Caco-2 (cell line): ENCODE results near the gene PSME1. TPM values are rescaled to one million over a fixed set of nuclear protein-coding genes. Genes with fewer than 3 reads are reported as not detected.

ENCODE experiments used
- BruUV-seq: library from RNA; stranded (reverse); fragments of 400-500 nt; replicated peaks from 2 replicates; lab custom pipeline; 2021; lab: Mats Ljungman, UMichigan
- CTCF ChIA-PET: fragments of 300-600 bp; sonication (Branson Sonifier 250); formaldehyde crosslinking; loops from one replicate; lab custom pipeline; 2022; ENCODE audit warnings: antibody characterized with exemption; lab: Charles Lee
- POLR2A ChIA-PET: fragments of 300-600 bp; sonication (Branson Sonifier 250); formaldehyde crosslinking; loops from one replicate; lab custom pipeline; 2022; ENCODE audit warnings: antibody characterized with exemption; lab: Charles Lee
- DNase-seq, 2 experiments: peaks; one replicate each; pipeline versions ENCODE4 v3.0.0 to v3.0.0-alpha.2; 2020 to 2022
- H3K27me3 ChIP-seq: replicated peaks from 2 replicates; pipeline ENCODE4 v1.6.0; 2011; ENCODE audit warnings: low read length; ENCODE audit not compliant: control insufficient read depth, insufficient read depth
- H3K36me3 ChIP-seq: 2 replicates; pipeline ENCODE4 v1.5.1; 2011; ENCODE audit warnings: low read length; ENCODE audit not compliant: control insufficient read depth, insufficient read depth
- H3K4me1 ChIP-seq: fragments of 250-450 bp; sonication (Bioruptor Pico); 2 replicates; pipeline ENCODE4 v1.5.1; 2020; ENCODE audit warnings: mild to moderate bottlenecking
- H3K4me3 ChIP-seq: 2 replicates; pipeline ENCODE4 v1.5.1; 2011; ENCODE audit warnings: low read depth, mild to moderate bottlenecking, control low read depth, low read length
- H3K9me3 ChIP-seq: fragments of 250-450 bp; sonication (Bioruptor Pico); 2 replicates; pipeline ENCODE4 v1.5.1; 2020; ENCODE audit warnings: mild to moderate bottlenecking, moderate library complexity
- H3K27ac Mint-ChIP-seq: one replicate; pipeline ENCODE4 v1.8.0; 2022; ENCODE audit warnings: mixed read lengths; ENCODE audit not compliant: unreplicated experiment
- H3K27me3 Mint-ChIP-seq: one replicate; pipeline ENCODE4 v1.8.0; 2022; ENCODE audit warnings: mixed read lengths; ENCODE audit not compliant: insufficient read depth, unreplicated experiment
- H3K36me3 Mint-ChIP-seq: one replicate; pipeline ENCODE4 v1.8.0; 2022; ENCODE audit warnings: mild to moderate bottlenecking, mixed read lengths; ENCODE audit not compliant: insufficient read depth, unreplicated experiment
- H3K4me1 Mint-ChIP-seq: one replicate; pipeline ENCODE4 v1.8.0; 2022; ENCODE audit warnings: low read depth, mixed read lengths; ENCODE audit not compliant: unreplicated experiment
- H3K4me3 Mint-ChIP-seq: one replicate; pipeline ENCODE4 v1.8.0; 2022; ENCODE audit warnings: mild to moderate bottlenecking, moderate library complexity, mixed read lengths; ENCODE audit not compliant: unreplicated experiment
- H3K9me3 Mint-ChIP-seq: one replicate; pipeline ENCODE4 v1.8.0; 2022; ENCODE audit warnings: mixed read lengths; ENCODE audit not compliant: unreplicated experiment
- intact Hi-C: fragments of 100-400 bp; cut with micrococcal nuclease; formaldehyde crosslinking; loops from one replicate; pipeline ENCODE4 v1.10.0; 2022; ENCODE audit not compliant: unreplicated experiment
- total RNA-seq: library from RNA; stranded (reverse); gene quantifications from 2 replicates; pipeline ENCODE4 v1.2.3, GENCODE V29; 2022
- TF ChIP-seq, protein P1 (sequence below), 2 experiments: fragments of 200-600 bp in 1 of 2; IDR thresholded peaks; 1 replicate in 1 of 2; 2 replicates in 1 of 2; pipeline versions ENCODE4 v1.5.1 to v1.8.0; 2011 to 2022; ENCODE audit warnings: antibody characterized with exemption in 1 of 2, control low read depth in 1 of 2, inconsistent platforms in 1 of 2, low read depth in 1 of 2, low read length in 1 of 2, mild to moderate bottlenecking in 1 of 2, moderate library complexity in 1 of 2; ENCODE audit not compliant: insufficient read depth in 1 of 2, severe bottlenecking in 1 of 2, unreplicated experiment in 1 of 2

Gene PSME1
- total RNA-seq, 1 experiment from 2014 or later, result 141 TPM

GRCh38 chr14:24185026-24185425 is 49.0 kb downstream of the PSME1 start:
- H3K4me3 Mint-ChIP-seq, result no peak overlapping the region
- H3K9me3 Mint-ChIP-seq, result no peaks in the 10 kb centered on the region
- intact Hi-C loops, result no loop called here
- peak overlapping the region; percentile 59 for H3K27ac Mint-ChIP-seq
- BruUV-seq, result no TSS peak
- Histone ChIP-seq H3K9me3 (no peaks in the 10 kb centered on the region), H3K36me3 (peaks cover 3% of the 10 kb centered on the region), H3K27me3 (no peaks in the 10 kb centered on the region), H3K4me3 (no peak overlapping the region), H3K4me1 (no peaks in the 10 kb centered on the region)
- CTCF ChIA-PET, result no interaction called here
- peaks cover 14% of the 10 kb centered on the region for H3K4me1 Mint-ChIP-seq
- POLR2A ChIA-PET, result no interaction called here
- TF ChIP-seq, protein P1, sequence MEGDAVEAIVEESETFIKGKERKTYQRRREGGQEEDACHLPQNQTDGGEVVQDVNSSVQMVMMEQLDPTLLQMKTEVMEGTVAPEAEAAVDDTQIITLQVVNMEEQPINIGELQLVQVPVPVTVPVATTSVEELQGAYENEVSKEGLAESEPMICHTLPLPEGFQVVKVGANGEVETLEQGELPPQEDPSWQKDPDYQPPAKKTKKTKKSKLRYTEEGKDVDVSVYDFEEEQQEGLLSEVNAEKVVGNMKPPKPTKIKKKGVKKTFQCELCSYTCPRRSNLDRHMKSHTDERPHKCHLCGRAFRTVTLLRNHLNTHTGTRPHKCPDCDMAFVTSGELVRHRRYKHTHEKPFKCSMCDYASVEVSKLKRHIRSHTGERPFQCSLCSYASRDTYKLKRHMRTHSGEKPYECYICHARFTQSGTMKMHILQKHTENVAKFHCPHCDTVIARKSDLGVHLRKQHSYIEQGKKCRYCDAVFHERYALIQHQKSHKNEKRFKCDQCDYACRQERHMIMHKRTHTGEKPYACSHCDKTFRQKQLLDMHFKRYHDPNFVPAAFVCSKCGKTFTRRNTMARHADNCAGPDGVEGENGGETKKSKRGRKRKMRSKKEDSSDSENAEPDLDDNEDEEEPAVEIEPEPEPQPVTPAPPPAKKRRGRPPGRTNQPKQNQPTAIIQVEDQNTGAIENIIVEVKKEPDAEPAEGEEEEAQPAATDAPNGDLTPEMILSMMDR (IDR thresholded peaks at IDR 0.05; ENCODE audit: insufficient read depth in 1 of 2, low read depth in 1 of 2, low read length in 1 of 2, severe bottlenecking in 1 of 2, unreplicated experiment in 1 of 2), result no peak
- peaks cover 62% of the 10 kb centered on the region for H3K36me3 Mint-ChIP-seq
- H3K27me3 Mint-ChIP-seq, result no peaks in the 10 kb centered on the region
- DNase-seq, result no peak

DNA sequence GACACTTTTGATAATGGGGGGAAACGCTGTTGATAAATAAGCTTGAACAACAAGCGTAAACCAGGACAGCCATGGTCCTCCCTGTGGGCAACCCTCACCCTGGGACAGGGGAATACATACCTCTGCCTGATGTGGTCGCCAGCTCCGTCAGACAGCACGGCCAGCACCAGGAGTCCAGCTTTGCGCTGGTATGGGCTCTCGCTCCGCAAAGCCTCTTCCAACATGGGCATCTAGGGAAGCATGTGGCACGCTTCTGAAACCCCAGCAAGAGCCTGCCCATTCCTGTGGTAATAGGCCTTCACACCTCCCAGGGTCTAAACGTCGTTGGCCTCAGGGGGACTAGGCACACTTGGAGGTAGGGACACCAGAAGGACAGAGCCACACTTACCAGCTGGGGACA is 49.7 kb downstream of the PSME1 start:
- peaks cover 61% of the 10 kb centered on the region for H3K36me3 Mint-ChIP-seq

DNA sequence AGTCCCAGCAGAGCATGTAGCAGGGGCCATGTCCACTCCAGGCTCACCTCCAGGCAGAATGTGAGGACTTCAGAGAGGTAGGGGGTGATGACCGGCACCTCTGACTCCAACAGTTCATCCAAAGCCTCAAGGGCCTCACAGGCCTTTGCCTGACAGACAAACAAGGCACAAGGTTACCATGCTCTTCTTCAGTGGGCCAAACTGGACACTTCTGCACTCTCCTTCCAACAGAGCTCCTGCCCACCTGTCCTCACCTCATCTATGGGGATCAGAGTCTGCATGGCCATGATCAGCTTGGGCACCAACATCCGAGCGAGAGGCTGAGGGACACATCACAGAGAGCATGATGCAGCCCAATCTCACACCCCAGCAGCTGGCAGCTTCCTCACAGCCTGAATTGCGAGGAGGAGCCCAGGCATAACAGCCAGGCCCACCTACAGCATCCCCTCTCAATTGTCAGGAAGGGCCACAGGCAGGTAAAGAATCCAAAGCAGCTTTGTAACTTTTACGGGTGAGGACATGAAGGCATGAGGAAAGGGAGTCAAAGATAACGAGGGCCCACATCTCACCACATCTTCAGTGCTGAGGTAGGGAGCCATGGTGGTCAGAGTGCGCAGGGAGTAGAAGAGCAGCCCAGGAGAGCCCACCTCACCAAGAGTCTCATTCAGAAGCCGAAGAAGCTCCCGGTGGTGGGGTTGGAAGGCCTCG is 51.0 kb downstream of the PSME1 start:
- no peaks in the 10 kb centered on the region for H3K9me3 Mint-ChIP-seq
- no peak overlapping the region for H3K27ac Mint-ChIP-seq
- H3K36me3 Mint-ChIP-seq, result peaks cover 68% of the 10 kb centered on the region
- no peaks in the 10 kb centered on the region for H3K27me3 Mint-ChIP-seq
- peak overlapping the region; percentile 92 for H3K4me3 Mint-ChIP-seq
- ChIA-PET POLR2A (no interaction called here), CTCF (interaction anchor here (0.6 kb wide), 1 partner anchor 26 kb away, joined by 3 read pairs; the partner anchor contains the start of gene IRF9)
- TF ChIP-seq, protein P1 (IDR thresholded peaks at IDR 0.05; ENCODE audit: insufficient read depth in 1 of 2, low read depth in 1 of 2, low read length in 1 of 2, severe bottlenecking in 1 of 2, unreplicated experiment in 1 of 2), result no peak
- H3K4me3 ChIP-seq, result no peak overlapping the region
- intact Hi-C loops, result no loop called here
- H3K9me3 ChIP-seq, result no peaks in the 10 kb centered on the region
- H3K27me3 ChIP-seq, result no peaks in the 10 kb centered on the region
- H3K4me1 Mint-ChIP-seq, result peaks cover 14% of the 10 kb centered on the region
- H3K36me3 ChIP-seq, result peaks cover 3% of the 10 kb centered on the region
- no TSS peak for BruUV-seq
- no peak for DNase-seq
- no peaks in the 10 kb centered on the region for H3K4me1 ChIP-seq

More for the DNA sequence above, 49.7 kb downstream of the PSME1 start:
- peaks cover 14% of the 10 kb centered on the region for H3K4me1 Mint-ChIP-seq
- H3K4me3 Mint-ChIP-seq, result no peak overlapping the region
- no peaks in the 10 kb centered on the region for H3K4me1 ChIP-seq
- H3K9me3 Mint-ChIP-seq, result no peaks in the 10 kb centered on the region
- no peaks in the 10 kb centered on the region for H3K9me3 ChIP-seq
- no peak overlapping the region for H3K27ac Mint-ChIP-seq
- intact Hi-C loops, result no loop called here
- no TSS peak for BruUV-seq
- ChIA-PET CTCF (no interaction called here), POLR2A (no interaction called here)
- H3K27me3 ChIP-seq, result no peaks in the 10 kb centered on the region
- no peak overlapping the region for H3K4me3 ChIP-seq
- no peak for DNase-seq
- TF ChIP-seq, protein P1 (IDR thresholded peaks at IDR 0.05; ENCODE audit: insufficient read depth in 1 of 2, low read depth in 1 of 2, low read length in 1 of 2, severe bottlenecking in 1 of 2, unreplicated experiment in 1 of 2), result no peak
- no peaks in the 10 kb centered on the region for H3K27me3 Mint-ChIP-seq
- H3K36me3 ChIP-seq, result peaks cover 3% of the 10 kb centered on the region
